Fibroblast of lung (primary cell): Measurements from ENCODE around the gene RAB31.

Source experiments
- EZH2 ChIP-seq: IDR thresholded peaks from 2 replicates; pipeline ENCODE4 v1.5.1; 2012; ENCODE audit warnings: low read length, control low read depth, mild to moderate bottlenecking; ENCODE audit errors: missing control alignments
- TF ChIP-seq, protein P1 (sequence below), 2 donors: IDR thresholded peaks in 1 of 2; conservative IDR thresholded peaks in 1 of 2; 1 replicate in 1 of 2; 2 replicates in 1 of 2; pipeline ENCODE4 v1.5.1; 2011 to 2012; ENCODE audit warnings: low read length in 2 of 2, control low read depth in 1 of 2, inconsistent platforms in 1 of 2, low read depth in 1 of 2, mild to moderate bottlenecking in 1 of 2

- TF ChIP-seq, protein P1, sequence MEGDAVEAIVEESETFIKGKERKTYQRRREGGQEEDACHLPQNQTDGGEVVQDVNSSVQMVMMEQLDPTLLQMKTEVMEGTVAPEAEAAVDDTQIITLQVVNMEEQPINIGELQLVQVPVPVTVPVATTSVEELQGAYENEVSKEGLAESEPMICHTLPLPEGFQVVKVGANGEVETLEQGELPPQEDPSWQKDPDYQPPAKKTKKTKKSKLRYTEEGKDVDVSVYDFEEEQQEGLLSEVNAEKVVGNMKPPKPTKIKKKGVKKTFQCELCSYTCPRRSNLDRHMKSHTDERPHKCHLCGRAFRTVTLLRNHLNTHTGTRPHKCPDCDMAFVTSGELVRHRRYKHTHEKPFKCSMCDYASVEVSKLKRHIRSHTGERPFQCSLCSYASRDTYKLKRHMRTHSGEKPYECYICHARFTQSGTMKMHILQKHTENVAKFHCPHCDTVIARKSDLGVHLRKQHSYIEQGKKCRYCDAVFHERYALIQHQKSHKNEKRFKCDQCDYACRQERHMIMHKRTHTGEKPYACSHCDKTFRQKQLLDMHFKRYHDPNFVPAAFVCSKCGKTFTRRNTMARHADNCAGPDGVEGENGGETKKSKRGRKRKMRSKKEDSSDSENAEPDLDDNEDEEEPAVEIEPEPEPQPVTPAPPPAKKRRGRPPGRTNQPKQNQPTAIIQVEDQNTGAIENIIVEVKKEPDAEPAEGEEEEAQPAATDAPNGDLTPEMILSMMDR (conservative IDR thresholded peaks at IDR 0.05 in 1 of 2, IDR thresholded peaks at IDR 0.05 in 1 of 2; ENCODE audit: low read depth in 1 of 2, low read length in 2 of 2): no peak
- TF ChIP-seq EZH2: no peak
Observed at GRCh38 chr18:9814431-9814830, 106.3 kb downstream of the RAB31 start.
